Activated B cell treated with CpG ODN at 0.5 μM for 24 hours (primary cell): Measurements from ENCODE around the gene LRRC49. TPM values are rescaled to one million over a fixed set of nuclear protein-coding genes. Genes with fewer than 3 reads are reported as not detected.

ENCODE experiments used
- ATAC-seq: fragments of 200-7000 bp; cut with Tn5 transposase; one replicate; pipeline ENCODE4 v1.10.0; 2021; ENCODE audit warnings: low read depth, mild to moderate bottlenecking, moderate library complexity
- CTCF ChIA-PET: fragments of 350-600 bp; sonication (Branson Sonifier 250); formaldehyde crosslinking; loops from one replicate; lab custom pipeline; 2021; ENCODE audit warnings: antibody characterized with exemption; lab: Charles Lee
- POLR2A ChIA-PET: fragments of 350-600 bp; sonication (Branson Sonifier 250); formaldehyde crosslinking; loops from one replicate; lab custom pipeline; 2021; ENCODE audit warnings: antibody characterized with exemption; lab: Charles Lee
- DNase-seq: peaks from one replicate; pipeline ENCODE4 v3.0.0; 2022
- H3K27ac Mint-ChIP-seq: one replicate; pipeline ENCODE4 v1.8.0; 2020; ENCODE audit warnings: mixed read lengths
- H3K27me3 Mint-ChIP-seq: one replicate; pipeline ENCODE4 v1.8.0; 2021; ENCODE audit warnings: mixed read lengths
- H3K36me3 Mint-ChIP-seq: one replicate; pipeline ENCODE4 v1.8.0; 2021; ENCODE audit warnings: low read depth, mixed read lengths
- H3K4me1 Mint-ChIP-seq: one replicate; pipeline ENCODE4 v1.8.0; 2021; ENCODE audit warnings: mixed read lengths
- H3K4me3 Mint-ChIP-seq: one replicate; pipeline ENCODE4 v1.8.0; 2020; ENCODE audit warnings: mild to moderate bottlenecking, mixed read lengths
- H3K9me3 Mint-ChIP-seq: one replicate; pipeline ENCODE4 v1.8.0; 2020; ENCODE audit warnings: mixed read lengths
- intact Hi-C: fragments of 100-400 bp; cut with micrococcal nuclease; formaldehyde crosslinking; loops from one replicate; pipeline ENCODE4 v1.15.1; 2024
- total RNA-seq: library from RNA; stranded (reverse); gene quantifications from 2 replicates; pipeline ENCODE4 v1.2.3, GENCODE V29; 2022
- TF ChIP-seq, protein P1 (sequence below): fragments of 200-600 bp; IDR thresholded peaks from one replicate; pipeline ENCODE4 v1.8.0; 2022; ENCODE audit warnings: antibody characterized with exemption, mild to moderate bottlenecking

LRRC49 gene
- total RNA-seq, 1 donor from 2014 or later: 0.84 TPM

DNA sequence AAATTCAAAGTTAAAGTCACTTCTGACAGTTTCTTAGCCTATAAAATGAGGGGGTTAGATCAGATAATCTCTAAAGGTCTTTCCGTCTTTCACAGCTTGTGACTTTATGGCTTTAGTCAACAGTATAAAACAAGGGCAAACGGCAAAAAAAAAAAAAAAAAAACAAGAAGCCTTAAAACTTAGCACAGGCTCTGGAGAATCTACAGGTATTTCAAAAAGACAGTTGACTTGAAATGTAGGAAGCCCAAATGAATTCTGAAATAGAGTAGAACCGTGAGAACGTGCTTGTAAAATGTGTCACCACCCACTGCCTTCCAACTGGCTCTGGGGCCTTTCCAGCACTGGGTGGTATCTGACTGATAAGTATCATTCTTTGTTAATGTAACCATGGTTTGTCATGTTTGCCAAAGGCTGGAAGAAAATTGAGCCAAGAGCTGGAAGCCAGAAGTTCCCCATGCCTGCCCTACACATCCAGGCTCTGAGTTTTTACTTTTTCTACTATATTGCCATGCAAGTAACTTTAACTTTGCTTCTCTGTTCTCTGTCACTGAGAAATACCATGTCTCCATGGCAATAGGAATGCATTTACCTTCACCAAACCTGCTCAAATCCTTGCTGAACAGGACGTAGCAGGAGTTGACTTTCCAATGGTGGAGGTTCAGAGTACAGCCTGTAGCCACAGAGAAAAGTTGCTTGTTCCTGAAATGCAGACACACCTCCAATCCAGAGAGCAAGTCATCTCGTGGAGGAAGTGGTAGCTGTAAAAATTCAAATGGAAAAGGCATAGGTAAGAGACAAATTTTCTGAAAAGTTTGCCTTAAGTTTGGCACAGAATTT is 186.8 kb downstream of the LRRC49 start:
- H3K4me1 Mint-ChIP-seq: no peaks in the 10 kb centered on the region
- TF ChIP-seq, protein P1, sequence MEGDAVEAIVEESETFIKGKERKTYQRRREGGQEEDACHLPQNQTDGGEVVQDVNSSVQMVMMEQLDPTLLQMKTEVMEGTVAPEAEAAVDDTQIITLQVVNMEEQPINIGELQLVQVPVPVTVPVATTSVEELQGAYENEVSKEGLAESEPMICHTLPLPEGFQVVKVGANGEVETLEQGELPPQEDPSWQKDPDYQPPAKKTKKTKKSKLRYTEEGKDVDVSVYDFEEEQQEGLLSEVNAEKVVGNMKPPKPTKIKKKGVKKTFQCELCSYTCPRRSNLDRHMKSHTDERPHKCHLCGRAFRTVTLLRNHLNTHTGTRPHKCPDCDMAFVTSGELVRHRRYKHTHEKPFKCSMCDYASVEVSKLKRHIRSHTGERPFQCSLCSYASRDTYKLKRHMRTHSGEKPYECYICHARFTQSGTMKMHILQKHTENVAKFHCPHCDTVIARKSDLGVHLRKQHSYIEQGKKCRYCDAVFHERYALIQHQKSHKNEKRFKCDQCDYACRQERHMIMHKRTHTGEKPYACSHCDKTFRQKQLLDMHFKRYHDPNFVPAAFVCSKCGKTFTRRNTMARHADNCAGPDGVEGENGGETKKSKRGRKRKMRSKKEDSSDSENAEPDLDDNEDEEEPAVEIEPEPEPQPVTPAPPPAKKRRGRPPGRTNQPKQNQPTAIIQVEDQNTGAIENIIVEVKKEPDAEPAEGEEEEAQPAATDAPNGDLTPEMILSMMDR: no peak
- H3K36me3 Mint-ChIP-seq: no peaks in the 10 kb centered on the region
- DNase-seq (no peak), ATAC-seq (no peak)
- ChIA-PET CTCF (no interaction called here), POLR2A (no interaction called here)
- intact Hi-C loops: no loop called here
- H3K27me3 Mint-ChIP-seq: peaks cover 7% of the 10 kb centered on the region
- no peak overlapping the region for H3K4me3 Mint-ChIP-seq
- peaks cover 4% of the 10 kb centered on the region for H3K9me3 Mint-ChIP-seq
- H3K27ac Mint-ChIP-seq: no peak overlapping the region

DNA sequence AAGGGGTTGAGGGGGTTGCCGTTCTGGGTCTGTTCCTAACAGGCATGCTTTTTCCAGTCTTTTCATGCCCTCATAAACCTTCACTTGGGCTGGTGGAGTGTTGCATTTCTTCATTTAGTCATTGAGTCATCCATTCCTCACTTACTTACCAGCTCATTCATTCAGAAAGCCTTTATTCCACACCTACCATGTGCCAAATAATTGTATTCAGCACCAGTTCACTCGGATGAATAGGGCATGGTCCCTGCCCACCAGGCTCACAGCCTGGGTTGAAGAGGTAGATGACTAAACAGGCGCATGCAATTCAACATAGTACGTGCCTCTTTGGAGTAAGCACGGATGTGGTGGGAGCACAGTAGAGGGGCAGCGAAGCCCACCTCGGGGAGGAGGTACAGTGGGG is 187.5 kb downstream of the LRRC49 start:
- DNase-seq (no peak), ATAC-seq (no peak)
- POLR2A ChIA-PET: no interaction called here
- CTCF ChIA-PET: no interaction called here
- Mint-ChIP-seq H3K4me1 (no peaks in the 10 kb centered on the region), H3K4me3 (no peak overlapping the region), H3K9me3 (peaks cover 4% of the 10 kb centered on the region), H3K36me3 (no peaks in the 10 kb centered on the region), H3K27me3 (peaks cover 8% of the 10 kb centered on the region), H3K27ac (no peak overlapping the region)
- intact Hi-C loops: no loop called here
- TF ChIP-seq, protein P1: no peak

DNA sequence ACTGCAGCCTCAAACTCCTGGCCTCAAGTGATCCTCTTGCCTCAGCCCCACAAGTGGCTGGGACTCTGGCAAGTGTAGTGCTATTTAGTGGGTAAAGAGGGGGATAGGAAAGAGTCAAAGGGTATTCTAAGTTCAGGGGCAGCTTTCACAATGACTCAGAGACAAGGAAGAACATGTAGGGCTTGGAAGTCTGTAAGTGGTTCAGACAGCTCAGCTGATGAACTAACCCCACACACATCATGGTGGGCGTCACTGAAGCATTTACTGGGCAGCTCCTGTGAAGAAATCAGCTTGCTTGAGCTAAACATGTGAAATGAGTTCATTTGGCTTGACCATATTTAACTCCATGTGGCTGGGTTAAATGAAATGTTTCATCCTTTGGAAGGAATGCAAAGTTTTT is 188.1 kb downstream of the LRRC49 start:
- DNase-seq: no peak

DNA sequence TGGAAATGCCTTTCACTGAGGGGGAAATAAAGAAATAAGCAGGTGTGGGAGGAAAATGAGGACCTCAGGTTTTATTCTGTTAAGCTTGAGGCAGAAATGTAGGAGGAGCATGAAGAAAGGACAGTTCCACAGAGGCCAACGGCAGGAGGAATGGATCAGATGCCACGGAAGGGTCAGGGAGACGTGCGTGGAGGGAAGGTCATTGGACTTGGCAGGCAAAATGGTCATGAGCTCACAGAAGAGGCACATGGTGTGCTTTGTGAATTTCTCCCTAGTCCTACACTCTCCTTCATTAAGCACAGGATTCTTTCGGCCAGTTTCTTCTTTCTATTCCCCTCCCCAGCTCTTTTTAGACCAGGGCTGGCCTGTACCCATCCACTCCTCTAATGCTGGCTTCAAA is 190.2 kb downstream of the LRRC49 start:
- TF ChIP-seq, protein P1: no peak

More for the DNA sequence above, 188.1 kb downstream of the LRRC49 start:
- H3K27me3 Mint-ChIP-seq: peaks cover 9% of the 10 kb centered on the region
- no peak for ATAC-seq
- CTCF ChIA-PET: no interaction called here
- H3K4me1 Mint-ChIP-seq: no peaks in the 10 kb centered on the region
- no peak overlapping the region for H3K4me3 Mint-ChIP-seq
- POLR2A ChIA-PET: no interaction called here
- H3K9me3 Mint-ChIP-seq: peaks cover 4% of the 10 kb centered on the region
- intact Hi-C loops: no loop called here
- H3K36me3 Mint-ChIP-seq: no peaks in the 10 kb centered on the region
- TF ChIP-seq, protein P1: no peak
- H3K27ac Mint-ChIP-seq: no peak overlapping the region

DNA sequence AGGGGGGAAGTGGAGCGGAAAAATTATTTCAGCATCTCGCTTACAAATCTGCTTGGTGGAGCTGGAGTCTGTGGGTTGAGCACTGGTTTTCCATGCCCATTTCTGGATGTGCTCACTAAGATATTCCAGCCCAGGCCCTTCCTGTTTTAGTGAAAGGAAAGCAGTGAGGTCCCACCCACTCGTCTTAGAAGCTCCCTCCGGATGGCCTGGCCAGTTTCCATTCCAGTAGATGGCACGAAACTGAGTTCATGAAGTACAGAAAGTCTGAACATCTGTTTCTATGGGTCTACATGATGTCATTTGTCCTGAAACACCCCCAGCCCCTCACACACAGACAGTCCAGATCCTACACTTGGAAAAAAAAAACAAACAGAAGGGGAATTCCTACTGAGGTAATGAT is 190.7 kb downstream of the LRRC49 start:
- peaks cover 7% of the 10 kb centered on the region for H3K9me3 Mint-ChIP-seq
- no peak for DNase-seq
- POLR2A ChIA-PET: no interaction called here
- no peak overlapping the region for H3K27ac Mint-ChIP-seq
- H3K27me3 Mint-ChIP-seq: peaks cover 9% of the 10 kb centered on the region
- no peaks in the 10 kb centered on the region for H3K4me1 Mint-ChIP-seq
- H3K36me3 Mint-ChIP-seq: no peaks in the 10 kb centered on the region
- CTCF ChIA-PET: no interaction called here
- TF ChIP-seq, protein P1: no peak
- no peak for ATAC-seq
- intact Hi-C loops: no loop called here
- H3K4me3 Mint-ChIP-seq: no peak overlapping the region

More for the DNA sequence above, 190.2 kb downstream of the LRRC49 start:
- Mint-ChIP-seq H3K4me1 (no peaks in the 10 kb centered on the region), H3K9me3 (peaks cover 4% of the 10 kb centered on the region), H3K27ac (no peak overlapping the region), H3K27me3 (peaks cover 9% of the 10 kb centered on the region), H3K36me3 (no peaks in the 10 kb centered on the region), H3K4me3 (no peak overlapping the region)
- ChIA-PET CTCF (no interaction called here), POLR2A (no interaction called here)
- intact Hi-C loops: no loop called here
- no peak for ATAC-seq
- no peak for DNase-seq
